Body of pancreas (tissue), 4 donors: ENCODE measurements around the gene EYA2.

ENCODE experiments used
- POLR2A ChIP-seq, 3 donors: fragments of 450-650 bp; IDR thresholded peaks; one replicate each; pipeline ENCODE4 v1.6.1; 2016; ENCODE audit warnings: antibody characterized with exemption in 3 of 3, mild to moderate bottlenecking in 2 of 3
- TF ChIP-seq, protein P1 (sequence below), 7 experiments: fragments of 450-650 bp in 4 of 7; fragments of 200-600 bp in 3 of 7; sonication (generic) in 3 of 7; IDR thresholded peaks; one replicate each; pipeline ENCODE4 v1.5.1; 2016 to 2019; ENCODE audit warnings: antibody characterized with exemption in 7 of 7

DNA sequence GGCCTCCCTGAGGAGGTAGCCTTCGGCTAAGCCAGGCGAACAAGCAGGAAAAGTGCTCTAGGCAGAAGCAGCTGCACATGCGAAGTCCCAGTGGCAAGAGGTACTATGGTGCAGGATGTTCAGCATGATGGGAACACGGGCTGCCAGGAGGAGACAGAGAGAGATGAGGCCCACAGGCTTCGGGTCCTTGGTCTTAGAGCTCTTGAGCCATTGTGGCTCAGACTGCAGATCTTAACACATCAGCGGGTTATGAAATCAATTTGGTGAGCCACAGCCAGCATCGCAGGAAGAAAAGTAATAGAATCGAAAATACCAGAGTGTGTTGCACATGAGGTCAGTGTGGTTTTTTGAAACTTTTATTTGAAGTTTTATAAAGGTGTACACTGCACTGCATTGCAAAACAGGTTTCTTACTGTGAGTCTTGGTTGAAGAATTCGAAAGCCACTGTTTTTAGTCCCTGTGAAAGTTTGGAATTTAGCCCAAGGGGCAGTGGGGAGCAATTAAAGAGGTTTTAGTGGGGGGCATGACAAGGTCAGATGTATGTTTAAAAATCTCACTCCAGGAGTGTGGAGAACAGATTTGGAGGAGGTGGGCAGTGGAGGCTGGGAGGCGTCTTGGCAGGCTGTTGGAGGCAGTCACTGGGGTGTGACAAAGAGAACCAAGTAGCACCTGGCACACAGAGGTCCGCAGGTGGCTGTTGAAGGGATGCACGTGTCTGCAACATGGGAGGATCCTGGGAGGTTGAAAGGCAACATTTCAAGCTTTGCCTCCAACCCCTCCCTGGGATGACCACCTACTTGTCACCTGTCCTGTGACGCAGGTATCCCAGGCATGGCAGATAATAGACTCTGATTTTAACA is 69.3 kb downstream of the EYA2 start:
- no peak for TF ChIP-seq POLR2A (IDR thresholded peaks at IDR 0.05)
- TF ChIP-seq, protein P1, sequence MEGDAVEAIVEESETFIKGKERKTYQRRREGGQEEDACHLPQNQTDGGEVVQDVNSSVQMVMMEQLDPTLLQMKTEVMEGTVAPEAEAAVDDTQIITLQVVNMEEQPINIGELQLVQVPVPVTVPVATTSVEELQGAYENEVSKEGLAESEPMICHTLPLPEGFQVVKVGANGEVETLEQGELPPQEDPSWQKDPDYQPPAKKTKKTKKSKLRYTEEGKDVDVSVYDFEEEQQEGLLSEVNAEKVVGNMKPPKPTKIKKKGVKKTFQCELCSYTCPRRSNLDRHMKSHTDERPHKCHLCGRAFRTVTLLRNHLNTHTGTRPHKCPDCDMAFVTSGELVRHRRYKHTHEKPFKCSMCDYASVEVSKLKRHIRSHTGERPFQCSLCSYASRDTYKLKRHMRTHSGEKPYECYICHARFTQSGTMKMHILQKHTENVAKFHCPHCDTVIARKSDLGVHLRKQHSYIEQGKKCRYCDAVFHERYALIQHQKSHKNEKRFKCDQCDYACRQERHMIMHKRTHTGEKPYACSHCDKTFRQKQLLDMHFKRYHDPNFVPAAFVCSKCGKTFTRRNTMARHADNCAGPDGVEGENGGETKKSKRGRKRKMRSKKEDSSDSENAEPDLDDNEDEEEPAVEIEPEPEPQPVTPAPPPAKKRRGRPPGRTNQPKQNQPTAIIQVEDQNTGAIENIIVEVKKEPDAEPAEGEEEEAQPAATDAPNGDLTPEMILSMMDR (IDR thresholded peaks at IDR 0.05): no peak
